ENCODE data around the gene SCAF8. TPM values are rescaled to one million over a fixed set of nuclear protein-coding genes. Genes with fewer than 3 reads are reported as not detected.
"Not testable (repeated sequence)": the region's sequence is repeated elsewhere in the genome, so short reads cannot be mapped to it uniquely, and the experiment has no call there.

Gene SCAF8
- total RNA-seq, 4 donors from 2014 or later = 29.5 to 52.8 (median 37.4) TPM

- ATAC-seq (ENCODE audit: low FRiP score) (no peak), DNase-seq (ENCODE audit: low spot score) (no peak)
- no peak for TF ChIP-seq CTCF (IDR thresholded peaks at IDR 0.05)
These were observed 59.5 kb downstream of the SCAF8 start for GRCh38 chr6:154792761-154793160.

- no peak for TF ChIP-seq CTCF (IDR thresholded peaks at IDR 0.05)
- DNase-seq (ENCODE audit: low spot score) = no peak
- ATAC-seq (ENCODE audit: low FRiP score) = no peak
These were observed 63.3 kb downstream of the SCAF8 start for GRCh38 chr6:154796484-154796883.

GRCh38 chr6:154797857-154798256 is 64.6 kb downstream of the SCAF8 start:
- ATAC-seq (ENCODE audit: low FRiP score) = no peak
- no peak for DNase-seq (ENCODE audit: low spot score)
- TF ChIP-seq CTCF (IDR thresholded peaks at IDR 0.05) = no peak

- TF ChIP-seq CTCF (IDR thresholded peaks at IDR 0.05) = no peak
- no peak for DNase-seq (ENCODE audit: low spot score)
- no peak for ATAC-seq (ENCODE audit: low FRiP score)
These were observed 67.1 kb downstream of the SCAF8 start for GRCh38 chr6:154800338-154800737.

GRCh38 chr6:154805288-154805911 is 72.2 kb downstream of the SCAF8 start:
- ATAC-seq (ENCODE audit: low FRiP score) = no peak
- TF ChIP-seq CTCF (IDR thresholded peaks at IDR 0.05) = no peak
- DNase-seq (ENCODE audit: low spot score) = no peak

- TF ChIP-seq CTCF (IDR thresholded peaks at IDR 0.05) = no peak
- no peak for ATAC-seq (ENCODE audit: low FRiP score)
- no peak for DNase-seq (ENCODE audit: low spot score)
These were observed 73.6 kb downstream of the SCAF8 start for GRCh38 chr6:154806804-154807203.

- ATAC-seq (ENCODE audit: low FRiP score); DNase-seq (ENCODE audit: low spot score): not testable (repeated sequence)
These were observed 78.4 kb downstream of the SCAF8 start for GRCh38 chr6:154811663-154812062.
